Right atrium auricular region (tissue), 2 donors: ENCODE results near the gene TYW3. TPM values are rescaled to one million over a fixed set of nuclear protein-coding genes. Genes with fewer than 3 reads are reported as not detected.
A peak's percentile ranks its signal among the peaks of the same experiment; 100 is the strongest.
"Not testable (repeated sequence)": the region's sequence is repeated elsewhere in the genome, so short reads cannot be mapped to it uniquely, and the experiment has no call there.

Source experiments
- DNase-seq: peaks from one replicate; pipeline ENCODE4 v3.0.0-alpha.2; 2019; ENCODE audit warnings: low spot score
- H3K27ac ChIP-seq, 2 donors: fragments of 200-600 bp; sonication (generic); 1 replicate in 1 of 2; 2 replicates in 1 of 2; pipeline ENCODE4 v1.5.1; 2016 to 2019
- H3K27me3 ChIP-seq, 2 donors: fragments of 200-600 bp; sonication (generic); one replicate each; pipeline versions ENCODE4 v1.5.1 to v1.6.0; 2017 to 2019
- H3K36me3 ChIP-seq: fragments of 200-600 bp; sonication (generic); one replicate; pipeline ENCODE4 v1.5.1; 2016
- H3K4me1 ChIP-seq, 2 donors: fragments of 200-600 bp; sonication (generic); one replicate each; pipeline versions ENCODE4 v1.5.1 to v1.6.0; 2017 to 2019
- H3K4me3 ChIP-seq, 2 donors: fragments of 200-600 bp; sonication (generic); 1 replicate in 1 of 2; 2 replicates in 1 of 2; pipeline ENCODE4 v1.5.1; 2017 to 2019; ENCODE audit warnings: mild to moderate bottlenecking in 1 of 2, moderate library complexity in 1 of 2
- H3K9me3 ChIP-seq, 2 donors: fragments of 200-600 bp; sonication (generic); one replicate each; pipeline ENCODE4 v1.5.1; 2019
- CTCF ChIP-seq, 2 donors: fragments of 200-600 bp; sonication (generic); IDR thresholded peaks; one replicate each; pipeline ENCODE4 v1.5.1; 2019; ENCODE audit warnings: antibody characterized with exemption in 2 of 2
- total RNA-seq, 2 donors: library from RNA; depleted of rRNA; stranded (reverse); fragments of >200 nt; gene quantifications; one replicate each; pipeline ENCODE4 v1.1.0, GENCODE V29; 2016

TYW3 gene
- total RNA-seq, 2 donors from 2014 or later, result 13.9 to 15.0 TPM

GRCh38 chr1:74755475-74755874 is 22.5 kb downstream of the TYW3 start:
- Histone ChIP-seq H3K4me1 (no peaks in the 10 kb centered on the region), H3K36me3 (peaks cover 81% of the 10 kb centered on the region), H3K9me3 (no peaks in the 10 kb centered on the region), H3K27ac (no peak overlapping the region), H3K27me3 (no peaks in the 10 kb centered on the region), H3K4me3 (no peak overlapping the region)
- no peak for DNase-seq
- TF ChIP-seq CTCF (IDR thresholded peaks at IDR 0.05), result no peak

GRCh38 chr1:74756650-74757049 is 23.7 kb downstream of the TYW3 start:
- H3K27me3 ChIP-seq, H3K4me3 ChIP-seq, DNase-seq, H3K9me3 ChIP-seq, H3K4me1 ChIP-seq, H3K27ac ChIP-seq: not testable (repeated sequence)
- H3K36me3 ChIP-seq, result peaks cover 71% of the 10 kb centered on the region

- Histone ChIP-seq H3K4me3 (no peak overlapping the region), H3K4me1 (no peaks in the 10 kb centered on the region), H3K27me3 (no peaks in the 10 kb centered on the region), H3K27ac (no peak overlapping the region), H3K9me3 (no peaks in the 10 kb centered on the region), H3K36me3 (peaks cover 22% of the 10 kb centered on the region)
- TF ChIP-seq CTCF (IDR thresholded peaks at IDR 0.05), result no peak
- no peak for DNase-seq
Observed at GRCh38 chr1:74763807-74764206, 30.9 kb downstream of the TYW3 start.

GRCh38 chr1:74766579-74766978 is 33.6 kb downstream of the TYW3 start:
- Histone ChIP-seq H3K4me1 (no peaks in the 10 kb centered on the region), H3K9me3 (no peaks in the 10 kb centered on the region), H3K27me3 (no peaks in the 10 kb centered on the region), H3K4me3 (no peak overlapping the region), H3K27ac (no peak overlapping the region), H3K36me3 (peaks cover 10% of the 10 kb centered on the region)
- no peak for TF ChIP-seq CTCF (IDR thresholded peaks at IDR 0.05)
- no peak for DNase-seq

GRCh38 chr1:74767490-74767889 is 34.5 kb downstream of the TYW3 start:
- Histone ChIP-seq H3K4me1 (no peaks in the 10 kb centered on the region), H3K27me3 (no peaks in the 10 kb centered on the region), H3K4me3 (no peak overlapping the region), H3K36me3 (peaks cover 7% of the 10 kb centered on the region), H3K27ac (no peak overlapping the region), H3K9me3 (no peaks in the 10 kb centered on the region)
- DNase-seq, result no peak
- no peak for TF ChIP-seq CTCF (IDR thresholded peaks at IDR 0.05)

GRCh38 chr1:74771913-74772515 is 39.1 kb downstream of the TYW3 start:
- H3K36me3 ChIP-seq, result no peaks in the 10 kb centered on the region
- no peaks in the 10 kb centered on the region for H3K9me3 ChIP-seq
- H3K27me3 ChIP-seq, result no peaks in the 10 kb centered on the region
- H3K27ac ChIP-seq, result no peak overlapping the region
- TF ChIP-seq CTCF (IDR thresholded peaks at IDR 0.05), result peak; percentile 57 to 79
- H3K4me1 ChIP-seq, result no peaks in the 10 kb centered on the region
- no peak overlapping the region for H3K4me3 ChIP-seq
- DNase-seq, result no peak
